Measurements from ENCODE around the gene SCGB1A1.

SCGB1A1 gene

DNA sequence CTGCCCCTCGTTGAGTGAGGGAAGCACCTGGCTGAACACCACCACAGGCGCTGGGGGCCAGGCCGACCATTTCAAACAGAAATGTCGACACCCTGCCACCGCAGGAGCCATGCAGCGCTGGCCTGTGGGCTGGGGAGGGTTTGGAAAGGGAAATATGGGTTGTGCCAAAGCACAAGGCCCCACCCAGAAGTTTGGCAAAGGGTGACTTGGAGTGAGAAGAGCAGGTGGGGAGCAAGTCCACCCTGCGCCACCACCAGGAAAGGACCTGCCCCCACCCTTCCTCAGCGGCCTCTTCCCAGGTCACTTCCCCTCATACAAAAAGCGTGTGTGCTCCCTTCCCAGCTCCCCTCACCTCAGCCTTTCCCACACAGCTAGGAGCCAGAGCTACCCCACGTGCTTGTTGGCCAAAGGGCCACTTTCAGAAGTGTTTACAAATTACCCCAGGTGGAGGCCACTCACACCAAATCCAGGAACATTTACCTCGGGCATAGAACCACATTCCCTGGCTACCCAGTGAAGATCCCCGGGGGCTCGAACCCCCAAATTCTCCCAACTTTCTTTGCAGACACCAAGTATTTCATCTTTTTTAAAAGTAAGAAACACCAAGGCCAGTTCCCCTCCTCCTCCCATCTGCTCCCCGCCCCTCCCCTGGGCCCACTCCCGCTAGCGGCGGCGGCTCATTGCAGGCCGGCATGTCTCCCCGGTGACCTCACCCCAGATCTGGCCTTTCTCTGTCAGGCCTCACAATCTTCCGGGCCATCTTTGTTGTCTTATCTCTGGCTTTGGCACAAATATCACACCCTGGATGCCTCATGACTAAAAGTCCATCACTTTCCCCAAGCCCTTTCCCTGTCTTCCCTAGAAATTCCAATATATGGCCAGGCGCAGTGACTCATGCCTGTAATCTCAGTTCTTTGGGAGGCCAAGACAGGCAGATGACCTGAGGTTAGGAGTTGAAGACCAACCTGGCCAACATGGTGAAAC is 20.5 kb upstream of the SCGB1A1 start:
- peak; percentile 75 for DNase-seq

- DNase-seq: no peak
Measured at GRCh38 chr11:62399172-62399877, 19.5 kb upstream of the SCGB1A1 start.

GRCh38 chr11:62399878-62400266 is 19.0 kb upstream of the SCGB1A1 start:
- DNase-seq: no peak

DNA sequence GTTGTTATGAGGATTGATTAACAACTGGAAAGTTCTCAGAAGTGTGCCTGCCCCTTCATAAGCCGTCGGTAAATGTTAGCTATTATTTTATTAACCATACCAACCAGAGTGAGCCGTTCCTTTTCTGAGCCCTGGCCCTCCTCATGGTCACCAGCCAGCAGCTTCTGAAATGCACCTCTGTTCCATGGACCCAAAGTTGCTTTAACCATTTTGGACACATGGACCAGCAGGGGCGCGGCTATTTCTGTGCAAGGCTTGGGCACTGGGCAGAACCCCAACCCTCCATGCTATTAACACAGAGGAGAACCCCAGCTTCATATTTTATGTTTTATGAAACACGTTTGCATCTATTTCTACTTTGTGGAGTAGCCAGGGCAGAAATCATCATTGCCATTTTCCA is 18.6 kb upstream of the SCGB1A1 start:
- no peak for DNase-seq

- DNase-seq: peak; percentile 84
Measured at GRCh38 chr11:62400760-62401159, 18.1 kb upstream of the SCGB1A1 start.

DNA sequence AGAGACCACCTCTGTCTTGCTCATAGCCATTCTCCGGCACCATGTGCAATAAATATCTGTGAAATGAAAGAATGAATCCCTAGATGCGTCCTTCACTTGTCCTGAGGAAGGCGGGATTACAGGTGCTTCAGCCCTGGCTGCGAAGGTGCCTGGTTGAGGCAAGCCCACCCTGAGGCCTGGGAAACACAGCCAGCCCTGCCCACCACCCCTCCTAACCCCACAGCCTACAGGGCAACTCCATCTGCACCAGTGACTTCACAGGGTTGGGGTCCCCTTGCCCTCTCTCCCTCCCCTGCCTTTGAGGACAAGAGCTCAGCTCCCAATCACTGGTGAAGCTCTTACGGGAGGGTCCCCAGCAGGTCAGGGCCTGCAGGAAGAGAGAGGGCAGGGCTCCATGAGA is 17.5 kb upstream of the SCGB1A1 start:
- DNase-seq: no peak

DNA sequence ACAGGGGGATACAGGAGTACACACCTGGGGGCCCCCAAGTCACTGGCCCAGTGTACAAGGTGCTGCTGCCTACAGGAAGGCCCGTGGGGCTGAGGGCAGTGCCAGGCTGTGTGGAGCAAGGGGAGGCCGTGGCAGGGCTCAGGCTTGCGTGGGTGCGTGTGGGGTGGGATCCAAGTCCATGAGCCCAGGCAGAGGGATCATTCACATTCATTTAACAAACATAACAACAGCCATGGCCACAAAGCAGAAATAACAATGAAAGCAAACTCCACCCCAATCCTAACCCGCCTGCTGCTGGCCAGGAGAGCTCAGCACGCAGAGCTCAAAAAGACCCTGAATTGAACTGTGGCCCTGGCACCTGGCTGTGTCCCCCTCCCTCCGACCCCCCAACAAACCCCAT is 17.0 kb upstream of the SCGB1A1 start:
- DNase-seq: no peak

DNA sequence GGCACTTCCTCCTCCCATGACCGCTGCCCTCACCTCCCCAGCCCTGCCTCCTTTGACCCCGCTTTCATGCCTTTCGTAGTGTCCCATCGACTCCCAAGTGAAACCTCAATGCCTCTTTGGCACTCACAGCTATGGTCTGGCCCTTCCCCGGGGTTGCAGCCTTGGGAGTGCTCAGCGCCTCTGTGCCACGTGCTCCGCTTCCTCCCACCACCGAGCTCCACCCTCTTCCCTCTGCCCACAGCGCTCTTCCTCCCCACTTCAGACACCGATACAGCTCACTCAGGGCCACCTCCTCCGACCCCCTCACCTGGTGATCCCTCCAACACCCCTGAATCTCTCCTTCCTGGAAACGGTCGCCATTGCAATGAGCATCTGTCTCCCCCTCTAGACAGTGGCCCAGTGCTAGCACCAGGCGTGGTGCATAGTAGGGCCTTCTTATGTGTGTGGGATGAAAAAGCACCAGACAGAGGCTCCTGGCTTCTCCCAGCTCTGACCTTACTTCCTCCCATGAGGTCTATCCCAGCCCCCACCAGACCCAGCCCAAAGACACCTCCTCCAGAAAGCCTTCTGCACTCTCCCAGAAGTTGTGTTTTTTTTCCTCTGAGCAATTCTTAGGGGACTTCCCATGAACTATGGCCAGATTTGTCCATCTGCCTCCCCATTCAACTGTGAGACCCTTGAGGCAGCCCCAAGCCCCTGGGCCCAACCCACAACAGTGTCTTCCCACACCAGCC is 16.4 kb upstream of the SCGB1A1 start:
- no peak for DNase-seq

DNA sequence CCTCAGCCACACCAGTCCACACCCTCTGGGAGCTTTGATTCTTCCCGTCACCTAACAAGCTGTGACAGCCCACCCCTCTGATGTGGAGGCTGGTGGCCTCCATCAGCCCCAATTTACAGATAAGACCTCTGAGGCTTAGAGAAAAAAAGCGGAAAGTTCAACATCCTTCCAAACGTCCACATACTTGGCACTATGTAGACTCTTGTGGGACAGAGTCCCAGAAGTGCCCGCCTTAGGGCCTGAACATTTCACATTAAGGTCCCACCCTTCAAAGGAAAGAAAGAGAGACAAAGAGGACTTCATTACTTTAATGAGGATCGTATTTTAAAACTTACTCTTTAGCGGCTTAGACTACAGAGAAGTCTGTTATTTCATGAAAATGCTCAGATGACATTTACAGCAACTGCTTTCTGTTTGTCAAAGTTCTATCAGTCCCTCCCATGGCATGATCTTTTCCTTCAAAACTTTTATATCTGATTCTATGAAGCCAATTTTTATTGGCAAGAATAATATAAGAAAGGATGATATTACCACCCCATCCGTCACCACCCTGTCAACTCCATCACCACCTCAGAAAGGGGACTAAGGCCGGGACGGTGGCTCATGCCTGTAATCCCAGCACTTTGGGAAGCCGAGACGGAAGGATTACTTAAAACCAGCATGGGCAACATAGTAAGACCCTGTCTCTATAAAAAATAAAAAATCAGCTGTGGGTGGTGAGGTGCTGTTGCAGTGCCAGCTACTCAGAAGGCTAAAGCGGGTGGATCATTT is 15.7 kb upstream of the SCGB1A1 start:
- DNase-seq: no peak

- no peak for DNase-seq
Measured at GRCh38 chr11:62404435-62404834, 14.4 kb upstream of the SCGB1A1 start.

GRCh38 chr11:62404901-62405300 is 13.9 kb upstream of the SCGB1A1 start:
- no peak for DNase-seq

- DNase-seq: no peak
Measured at GRCh38 chr11:62406034-62406433, 12.8 kb upstream of the SCGB1A1 start.

- DNase-seq: no peak
Measured at GRCh38 chr11:62409831-62410230, 9.0 kb upstream of the SCGB1A1 start.

DNA sequence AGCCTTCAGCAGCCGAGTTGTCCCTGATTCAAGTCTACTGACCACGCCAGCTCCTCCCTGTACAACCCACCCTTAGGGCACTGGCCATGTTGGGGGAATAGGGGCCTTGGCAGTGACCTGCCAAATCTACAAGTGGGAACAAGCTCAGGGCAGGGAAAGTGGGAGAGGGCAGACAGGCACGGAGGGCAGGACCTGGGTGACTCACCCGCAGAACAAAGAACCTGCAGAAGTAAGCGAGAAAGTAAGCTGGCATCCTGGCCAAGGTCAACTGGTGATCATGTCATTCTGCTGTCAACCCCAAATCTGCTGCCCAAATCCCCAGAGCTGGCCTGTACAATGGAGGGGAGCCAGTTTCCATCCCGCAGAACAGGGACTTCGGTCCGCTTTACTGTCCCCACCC is 7.9 kb upstream of the SCGB1A1 start:
- DNase-seq: no peak

- DNase-seq: no peak
Measured at GRCh38 chr11:62411524-62411923, 7.3 kb upstream of the SCGB1A1 start.

- DNase-seq: no peak
Measured at GRCh38 chr11:62413060-62413696, 5.7 kb upstream of the SCGB1A1 start.

DNA sequence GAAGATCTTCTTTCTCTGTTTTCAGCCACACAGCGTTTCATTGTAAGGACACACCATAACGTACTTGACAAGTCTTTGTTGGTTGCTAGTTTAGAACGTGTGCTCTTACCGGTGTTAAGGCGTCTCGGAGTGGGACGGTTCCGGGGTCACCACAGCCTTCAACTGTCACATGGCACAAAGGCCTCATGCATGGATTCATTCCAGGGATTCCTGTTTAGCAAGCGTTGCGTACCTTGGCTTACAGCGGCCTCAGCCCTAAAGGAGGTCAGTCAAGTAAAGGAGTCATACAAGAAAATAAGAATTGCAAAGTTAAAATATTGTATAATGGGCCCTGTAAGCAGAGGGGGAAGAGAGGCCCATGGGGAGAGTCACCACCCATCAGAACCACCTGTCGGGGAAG is 2.2 kb upstream of the SCGB1A1 start:
- DNase-seq: no peak

DNA sequence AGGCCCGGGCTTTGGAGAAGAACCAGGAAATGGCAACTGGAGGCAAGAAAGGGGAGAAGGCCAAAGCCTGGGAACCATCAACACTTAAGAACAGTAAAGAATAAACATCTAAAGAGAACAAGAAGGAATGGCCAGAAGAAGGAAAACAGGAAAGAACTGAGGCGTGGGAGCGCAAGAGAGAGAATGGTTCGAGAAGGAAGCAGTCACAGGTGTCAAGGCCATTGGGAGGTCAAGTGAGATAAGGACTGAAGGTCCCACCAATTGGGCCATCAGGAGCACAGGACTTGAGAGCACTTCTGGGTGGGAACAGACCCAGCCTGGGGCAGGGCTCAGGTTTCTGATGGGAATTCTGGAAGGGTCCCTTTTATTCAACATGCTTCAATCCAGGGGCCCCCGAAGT is 697 bp upstream of the SCGB1A1 start:
- DNase-seq: no peak

- DNase-seq: no peak
Measured at GRCh38 chr11:62419314-62419929, 589 bp downstream of the SCGB1A1 start.

GRCh38 chr11:62419943-62420342 is 1.1 kb downstream of the SCGB1A1 start:
- DNase-seq: no peak

- no peak for DNase-seq
Measured at GRCh38 chr11:62420882-62421281, 2.0 kb downstream of the SCGB1A1 start.

GRCh38 chr11:62421996-62422395 is 3.2 kb downstream of the SCGB1A1 start:
- no peak for DNase-seq

Measured in fibroblast of skin of right biceps (primary cell).